Measurements from ENCODE around the gene MYRIP.

DNA sequence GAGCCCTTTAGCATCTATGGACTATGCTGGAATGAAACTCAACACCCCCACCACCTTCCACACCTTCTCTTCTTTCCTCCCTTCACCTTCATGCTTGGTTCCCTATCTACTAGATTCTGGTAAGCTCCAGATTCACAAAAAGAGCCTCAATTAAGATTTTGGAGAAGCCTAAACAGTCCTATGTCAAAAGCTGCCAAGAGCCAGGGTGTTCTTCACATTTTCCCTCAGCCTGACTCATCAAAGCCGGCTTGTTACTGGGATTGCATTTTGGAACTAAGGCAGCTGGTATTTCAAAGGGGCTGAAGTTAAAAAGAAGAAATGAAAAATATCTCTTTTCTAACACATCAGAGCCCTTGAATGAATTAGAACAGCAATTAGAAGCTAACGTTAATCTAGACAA lies 247.7 kb downstream of the MYRIP start:
- TF ChIP-seq POLR2A (IDR thresholded peaks at IDR 0.05; ENCODE audit: low read depth, low read length) (no peak), POLR2AphosphoS5 (IDR thresholded peaks at IDR 0.05; ENCODE audit: low read depth, low read length) (no peak), TAF1 (IDR thresholded peaks at IDR 0.05; ENCODE audit: low read depth, low read length) (no peak), POU2F2 (IDR thresholded peaks at IDR 0.05; ENCODE audit: low read depth, low read length) (no peak)

Data from GM12891 (cell line).